ENCODE data around the gene CALHM5.

The CALHM5 gene

GRCh38 chr6:116550796-116551195, 39.4 kb downstream of the CALHM5 start:
- DNase-seq (ENCODE audit: low spot score): no peak

- no peak for DNase-seq (ENCODE audit: low spot score)
Measured at GRCh38 chr6:116553451-116553850, 42.0 kb downstream of the CALHM5 start, which contains the start of gene CALHM4. Gene CALHM4, plus strand, starts transcription at chr6:116553751. Its CDS starts 43 bp downstream, at chr6:116553794.

GRCh38 chr6:116556065-116556464, 44.6 kb downstream of the CALHM5 start:
- no peak for DNase-seq (ENCODE audit: low spot score)

- DNase-seq (ENCODE audit: low spot score): no peak
Measured at GRCh38 chr6:116556814-116557415, 45.5 kb downstream of the CALHM5 start.

GRCh38 chr6:116557893-116558292, 46.5 kb downstream of the CALHM5 start:
- no peak for DNase-seq (ENCODE audit: low spot score)

- no peak for DNase-seq (ENCODE audit: low spot score)
Measured at GRCh38 chr6:116560130-116560529, 48.7 kb downstream of the CALHM5 start.

GRCh38 chr6:116561377-116562018, 50.1 kb downstream of the CALHM5 start:
- DNase-seq (ENCODE audit: low spot score): peak; percentile 61

- DNase-seq (ENCODE audit: low spot score): no peak
Measured at GRCh38 chr6:116562019-116562403, 50.6 kb downstream of the CALHM5 start.

GRCh38 chr6:116562614-116563013, 51.2 kb downstream of the CALHM5 start:
- no peak for DNase-seq (ENCODE audit: low spot score)

- DNase-seq (ENCODE audit: low spot score): no peak
Measured at GRCh38 chr6:116563830-116564229, 52.4 kb downstream of the CALHM5 start.

GRCh38 chr6:116564311-116564710, 52.9 kb downstream of the CALHM5 start:
- no peak for DNase-seq (ENCODE audit: low spot score)

- no peak for DNase-seq (ENCODE audit: low spot score)
Measured at GRCh38 chr6:116564921-116565872, 53.8 kb downstream of the CALHM5 start.

- DNase-seq (ENCODE audit: low spot score): no peak
Measured at GRCh38 chr6:116568111-116568510, 56.7 kb downstream of the CALHM5 start.

- no peak for DNase-seq (ENCODE audit: low spot score)
Measured at GRCh38 chr6:116568821-116569755, 57.6 kb downstream of the CALHM5 start.

- peak; percentile 97 for DNase-seq (ENCODE audit: low spot score)
Measured at GRCh38 chr6:116570856-116571682, 59.6 kb downstream of the CALHM5 start, which contains the start of gene RWDD1. Gene RWDD1, plus strand, starts transcription at chr6:116571504. Its CDS starts 79 bp downstream, at chr6:116571583.

- DNase-seq (ENCODE audit: low spot score): no peak
Measured at GRCh38 chr6:116571683-116572000, 60.2 kb downstream of the CALHM5 start.

- peak; percentile 41 for DNase-seq (ENCODE audit: low spot score)
Measured at GRCh38 chr6:116572162-116572561, 60.7 kb downstream of the CALHM5 start.

All from D341Med (cell line).